PC-3 (cell line): ENCODE data around the gene KCNH1. TPM values are rescaled to one million over a fixed set of nuclear protein-coding genes. Genes with fewer than 3 reads are reported as not detected.
"Not testable (repeated sequence)": the region's sequence is repeated elsewhere in the genome, so short reads cannot be mapped to it uniquely, and the experiment has no call there.

ENCODE experiments used
- ATAC-seq: fragments of 200-7000 bp; cut with Tn5 transposase; 2 replicates; pipeline ENCODE4 v1.9.1; 2020; ENCODE audit warnings: mild to moderate bottlenecking, moderate library complexity
- BruUV-seq: library from RNA; stranded (reverse); fragments of 400-500 nt; replicated peaks from 2 replicates; lab custom pipeline; 2021; lab: Mats Ljungman, UMichigan
- CTCF ChIA-PET: fragments of 300-600 bp; sonication (Branson Sonifier 250); formaldehyde crosslinking; loops from one replicate; lab custom pipeline; 2022; ENCODE audit warnings: antibody characterized with exemption; lab: Charles Lee
- POLR2A ChIA-PET: fragments of 300-600 bp; sonication (Branson Sonifier 250); formaldehyde crosslinking; loops from one replicate; lab custom pipeline; 2022; ENCODE audit warnings: antibody characterized with exemption; ENCODE audit not compliant: unreplicated experiment; lab: Charles Lee
- DNase-seq: peaks from one replicate; pipeline ENCODE4 v3.0.0-alpha.2; 2015
- H2AFZ ChIP-seq: fragments of 300-600 bp; sonication (generic); 2 replicates; pipeline ENCODE4 v1.6.0; 2016; ENCODE audit warnings: antibody characterized with exemption, low read length
- H3F3A ChIP-seq: fragments of 300-600 bp; sonication (generic); one replicate; pipeline ENCODE4 v1.6.0; 2017; ENCODE audit warnings: antibody characterized with exemption, low read length, control low read depth, mild to moderate bottlenecking; ENCODE audit not compliant: unreplicated experiment
- H3K27ac ChIP-seq: fragments of 300-600 bp; sonication (generic); 2 replicates; pipeline ENCODE4 v1.5.1; 2016; ENCODE audit warnings: mild to moderate bottlenecking, low read length
- H3K27me3 ChIP-seq: fragments of 300-600 bp; sonication (generic); 2 replicates; pipeline ENCODE4 v1.6.1; 2016; ENCODE audit warnings: low read length, mixed read lengths
- H3K36me3 ChIP-seq: fragments of 300-600 bp; sonication (generic); 2 replicates; pipeline ENCODE4 v1.6.1; 2016; ENCODE audit warnings: low read depth, mixed run types, low read length, mixed read lengths
- H3K4me1 ChIP-seq: fragments of 300-600 bp; sonication (generic); 2 replicates; pipeline ENCODE4 v1.5.1; 2016; ENCODE audit warnings: low read length; ENCODE audit not compliant: insufficient read depth
- H3K4me2 ChIP-seq: fragments of 300-600 bp; sonication (generic); 2 replicates; pipeline ENCODE4 v1.6.0; 2016; ENCODE audit warnings: low read length
- H3K4me3 ChIP-seq: fragments of 300-600 bp; sonication (generic); 2 replicates; pipeline ENCODE4 v1.5.1; 2016; ENCODE audit warnings: mild to moderate bottlenecking, low read length, mixed read lengths
- H3K79me2 ChIP-seq: fragments of 300-600 bp; sonication (generic); 2 replicates; pipeline ENCODE4 v1.6.1; 2017; ENCODE audit warnings: low read length, mixed read lengths
- H3K9ac ChIP-seq: fragments of 300-600 bp; sonication (generic); 2 replicates; pipeline ENCODE4 v1.6.0; 2016; ENCODE audit warnings: mild to moderate bottlenecking, low read length
- H3K9me2 ChIP-seq: fragments of 300-600 bp; sonication (generic); replicated peaks from 2 replicates; pipeline ENCODE4 v1.6.1; 2016; ENCODE audit warnings: mixed run types, low read length, mixed read lengths
- H3K9me3 ChIP-seq: fragments of 300-600 bp; sonication (generic); 2 replicates; pipeline ENCODE4 v1.6.1; 2016; ENCODE audit warnings: low read length, mixed read lengths
- H4K20me1 ChIP-seq: fragments of 300-600 bp; sonication (generic); 2 replicates; pipeline ENCODE4 v1.6.1; 2016; ENCODE audit warnings: low read length, mixed read lengths
- EZH2 ChIP-seq: fragments of 300-600 bp; sonication (generic); IDR thresholded peaks from one replicate; pipeline ENCODE4 v1.6.1; 2017; ENCODE audit warnings: antibody characterized with exemption, mild to moderate bottlenecking, low read length; ENCODE audit not compliant: unreplicated experiment
- EZH2phosphoT487 ChIP-seq: fragments of 300-600 bp; sonication (generic); IDR thresholded peaks from 2 replicates; pipeline ENCODE4 v1.6.1; 2018; ENCODE audit warnings: mild to moderate bottlenecking, antibody characterized with exemption, low read length, borderline replicate concordance
- intact Hi-C: fragments of 100-400 bp; cut with micrococcal nuclease; formaldehyde crosslinking; loops from 2 replicates; pipeline ENCODE4 v1.9.0; 2023
- total RNA-seq: library from RNA; depleted of rRNA; stranded (reverse); fragments of >200 nt; gene quantifications from 2 replicates; pipeline ENCODE4 v1.2.3, GENCODE V29; 2014
- TF ChIP-seq, protein P1 (sequence below): fragments of 300-600 bp; sonication (generic); conservative IDR thresholded peaks from 2 replicates; pipeline ENCODE4 v1.5.1; 2017; ENCODE audit warnings: antibody characterized with exemption, low read depth, mild to moderate bottlenecking, low read length

The KCNH1 gene
- total RNA-seq, 1 experiment from 2014 or later: not detected

DNA sequence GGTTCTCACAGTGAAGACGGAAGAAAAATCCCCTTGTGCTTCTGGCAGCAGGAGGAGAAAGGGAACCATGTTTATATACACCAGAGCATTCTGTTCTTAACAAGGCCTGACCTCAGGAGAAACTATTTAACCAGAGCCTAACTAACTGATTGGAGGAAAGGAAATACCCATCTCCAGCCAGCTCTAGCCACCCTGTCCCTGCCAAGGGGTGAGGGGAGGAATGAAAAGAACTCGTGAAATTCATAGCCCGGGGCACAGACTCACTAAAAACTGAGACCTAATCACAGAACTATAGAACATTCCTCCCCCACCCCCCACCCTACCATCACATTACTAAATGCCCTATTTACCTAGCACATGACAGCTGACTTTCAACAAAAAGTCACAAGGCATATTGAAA is 65.0 kb downstream of the KCNH1 start:
- intact Hi-C loops: no loop called here
- H4K20me1 ChIP-seq: no peaks in the 10 kb centered on the region
- no peaks in the 10 kb centered on the region for H3K36me3 ChIP-seq
- no peaks in the 10 kb centered on the region for H3K79me2 ChIP-seq
- no peaks in the 10 kb centered on the region for H3K4me1 ChIP-seq
- ChIA-PET POLR2A (no interaction called here), CTCF (no interaction called here)
- no peak overlapping the region for H3K9ac ChIP-seq
- peaks cover 53% of the 10 kb centered on the region for H3K27me3 ChIP-seq
- no TSS peak for BruUV-seq
- H3K9me3 ChIP-seq: no peaks in the 10 kb centered on the region
- no peaks in the 10 kb centered on the region for H3K9me2 ChIP-seq
- DNase-seq (no peak), ATAC-seq (no peak)
- no peak overlapping the region for H3K27ac ChIP-seq
- no peak overlapping the region for H2AFZ ChIP-seq
- H3K4me3 ChIP-seq: no peak overlapping the region
- H3K4me2 ChIP-seq: no peak overlapping the region
- no peaks in the 10 kb centered on the region for H3F3A ChIP-seq
- TF ChIP-seq, protein P1, sequence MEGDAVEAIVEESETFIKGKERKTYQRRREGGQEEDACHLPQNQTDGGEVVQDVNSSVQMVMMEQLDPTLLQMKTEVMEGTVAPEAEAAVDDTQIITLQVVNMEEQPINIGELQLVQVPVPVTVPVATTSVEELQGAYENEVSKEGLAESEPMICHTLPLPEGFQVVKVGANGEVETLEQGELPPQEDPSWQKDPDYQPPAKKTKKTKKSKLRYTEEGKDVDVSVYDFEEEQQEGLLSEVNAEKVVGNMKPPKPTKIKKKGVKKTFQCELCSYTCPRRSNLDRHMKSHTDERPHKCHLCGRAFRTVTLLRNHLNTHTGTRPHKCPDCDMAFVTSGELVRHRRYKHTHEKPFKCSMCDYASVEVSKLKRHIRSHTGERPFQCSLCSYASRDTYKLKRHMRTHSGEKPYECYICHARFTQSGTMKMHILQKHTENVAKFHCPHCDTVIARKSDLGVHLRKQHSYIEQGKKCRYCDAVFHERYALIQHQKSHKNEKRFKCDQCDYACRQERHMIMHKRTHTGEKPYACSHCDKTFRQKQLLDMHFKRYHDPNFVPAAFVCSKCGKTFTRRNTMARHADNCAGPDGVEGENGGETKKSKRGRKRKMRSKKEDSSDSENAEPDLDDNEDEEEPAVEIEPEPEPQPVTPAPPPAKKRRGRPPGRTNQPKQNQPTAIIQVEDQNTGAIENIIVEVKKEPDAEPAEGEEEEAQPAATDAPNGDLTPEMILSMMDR: no peak
- TF ChIP-seq EZH2phosphoT487 (no peak), EZH2 (no peak)

DNA sequence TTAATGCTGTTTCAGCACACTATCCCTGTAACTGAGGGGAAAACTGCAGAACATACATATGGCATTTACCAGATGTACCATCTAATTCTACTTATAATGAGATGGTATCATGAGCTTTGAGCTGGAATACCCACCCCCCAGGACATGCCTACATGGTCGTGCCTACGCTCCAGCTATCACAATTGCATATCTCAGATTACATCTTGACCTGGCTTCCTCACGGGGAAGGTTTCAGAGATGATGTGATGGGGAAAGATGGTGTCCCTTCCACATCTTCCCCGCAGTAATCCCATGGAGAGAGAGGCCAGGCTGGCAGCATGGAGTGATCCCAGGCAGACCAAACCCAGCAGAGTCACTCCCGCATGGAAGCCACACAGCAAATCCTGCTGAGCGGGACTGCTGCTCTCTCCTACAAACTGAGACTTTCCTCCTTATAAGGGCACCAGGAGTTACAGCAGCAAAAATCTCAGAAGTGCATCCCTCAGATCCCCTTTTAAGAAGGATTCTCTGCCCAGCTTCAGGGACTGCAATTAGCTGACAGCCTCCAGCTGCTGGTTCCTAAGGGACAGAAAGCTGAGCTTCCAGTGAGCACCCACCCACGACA is 67.1 kb downstream of the KCNH1 start:
- TF ChIP-seq EZH2 (no peak), EZH2phosphoT487 (no peak)
- TF ChIP-seq, protein P1: no peak
- ChIA-PET POLR2A (no interaction called here), CTCF (no interaction called here)
- Histone ChIP-seq H3F3A (no peaks in the 10 kb centered on the region), H4K20me1 (no peaks in the 10 kb centered on the region), H2AFZ (no peak overlapping the region), H3K9ac (no peak overlapping the region), H3K4me3 (no peak overlapping the region), H3K36me3 (no peaks in the 10 kb centered on the region), H3K9me2 (no peaks in the 10 kb centered on the region), H3K27me3 (peaks cover 53% of the 10 kb centered on the region), H3K4me2 (no peak overlapping the region), H3K4me1 (no peaks in the 10 kb centered on the region), H3K79me2 (no peaks in the 10 kb centered on the region), H3K9me3 (no peaks in the 10 kb centered on the region), H3K27ac (no peak overlapping the region)
- intact Hi-C loops: no loop called here
- ATAC-seq (no peak), DNase-seq (no peak)
- BruUV-seq: no TSS peak

DNA sequence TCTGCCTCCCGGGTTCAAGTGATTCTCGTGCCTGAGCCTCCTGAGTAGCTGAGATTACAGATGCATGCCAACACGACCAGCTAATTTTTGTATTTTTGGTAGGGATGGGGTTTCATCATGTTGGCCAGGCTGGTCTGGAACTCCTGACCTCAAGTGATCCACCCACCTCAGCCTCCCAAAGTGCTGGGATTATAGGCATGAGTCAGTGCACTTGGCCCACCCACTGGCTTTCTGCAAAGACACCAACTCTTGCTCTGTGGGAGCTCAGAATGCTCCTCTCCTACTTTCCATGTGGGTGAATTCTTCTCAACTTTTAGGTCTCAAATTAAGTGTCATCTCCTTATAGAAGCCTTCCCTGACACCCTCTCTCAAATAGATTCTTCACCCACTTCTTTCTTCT is 92.1 kb downstream of the KCNH1 start:
- CTCF ChIA-PET, ATAC-seq: not testable (repeated sequence)

More for the DNA sequence above, 92.1 kb downstream of the KCNH1 start:
- H3K36me3 ChIP-seq, DNase-seq, intact Hi-C loops, H3K4me3 ChIP-seq, H3K4me2 ChIP-seq, BruUV-seq, H3K4me1 ChIP-seq, H2AFZ ChIP-seq, H3F3A ChIP-seq, H4K20me1 ChIP-seq, H3K9me3 ChIP-seq, H3K27ac ChIP-seq, H3K79me2 ChIP-seq, H3K9me2 ChIP-seq, POLR2A ChIA-PET, H3K9ac ChIP-seq: not testable (repeated sequence)
- peaks cover 14% of the 10 kb centered on the region for H3K27me3 ChIP-seq
